HG03097 (cell line): Measurements from ENCODE around the gene NAT16.

Source experiments
- ATAC-seq: cut with Tn5 transposase; IDR thresholded peaks from one replicate; pipeline ENCODE4 v1.9.1; 2021; ENCODE audit not compliant: unreplicated experiment, low FRiP score

Gene NAT16

GRCh38 chr7:101162551-101163278, 17.4 kb downstream of the NAT16 start:
- ATAC-seq: no peak

- no peak for ATAC-seq
These were observed 18.2 kb downstream of the NAT16 start for GRCh38 chr7:101161692-101162471.

- ATAC-seq: no peak
These were observed 19.2 kb downstream of the NAT16 start for GRCh38 chr7:101160910-101161309.

GRCh38 chr7:101159696-101160674, 20.1 kb downstream of the NAT16 start:
- ATAC-seq: no peak

- ATAC-seq: no peak
These were observed 23.1 kb downstream of the NAT16 start for GRCh38 chr7:101156866-101157589.

- no peak for ATAC-seq
These were observed 23.8 kb downstream of the NAT16 start for GRCh38 chr7:101156277-101156676.

GRCh38 chr7:101155303-101155702, 24.8 kb downstream of the NAT16 start:
- ATAC-seq: no peak

- ATAC-seq: peak; percentile 6
These were observed 25.4 kb downstream of the NAT16 start for GRCh38 chr7:101154693-101155102.

GRCh38 chr7:101153969-101154692, 26.0 kb downstream of the NAT16 start, which contains the start of gene AP1S1:
AP1S1 (plus strand) TSS chr7:101154476; CDS start chr7:101154515, 39 bp downstream.
- peak; percentile 72 for ATAC-seq

- no peak for ATAC-seq
These were observed 28.0 kb downstream of the NAT16 start for GRCh38 chr7:101151908-101152651.

- ATAC-seq: no peak
These were observed 39.2 kb downstream of the NAT16 start for GRCh38 chr7:101140746-101141382.

- no peak for ATAC-seq
These were observed 39.8 kb downstream of the NAT16 start for GRCh38 chr7:101140339-101140699.

GRCh38 chr7:101138213-101138870, 41.8 kb downstream of the NAT16 start:
- peak; percentile 59 for ATAC-seq

GRCh38 chr7:101137651-101138212, 42.4 kb downstream of the NAT16 start:
- ATAC-seq: no peak

GRCh38 chr7:101134399-101134980, 45.6 kb downstream of the NAT16 start:
- ATAC-seq: no peak

GRCh38 chr7:101133621-101134398, 46.3 kb downstream of the NAT16 start:
- no peak for ATAC-seq
